H9 (cell line): Measurements from ENCODE around the gene DTD1. TPM values are rescaled to one million over a fixed set of nuclear protein-coding genes. Genes with fewer than 3 reads are reported as not detected.

ENCODE experiments used
- DNase-seq: peaks from one replicate; pipeline ENCODE4 v3.0.0-alpha.2; 2017
- H2AFZ ChIP-seq: one replicate; pipeline ENCODE4 v1.6.1; 2013; ENCODE audit warnings: mild to moderate bottlenecking, low read length, control low read depth, moderate library complexity
- H2AK5ac ChIP-seq: 2 replicates; pipeline ENCODE4 v1.6.1; 2013; ENCODE audit warnings: low read length, control low read depth, mixed read lengths; ENCODE audit not compliant: insufficient read length
- H2BK120ac ChIP-seq: one replicate; pipeline ENCODE4 v1.6.1; 2013; ENCODE audit warnings: low read depth, mild to moderate bottlenecking, low read length, control low read depth, inconsistent platforms; ENCODE audit not compliant: poor library complexity, severe bottlenecking
- H2BK12ac ChIP-seq: 2 replicates; pipeline ENCODE4 v1.6.1; 2013; ENCODE audit warnings: low read length, control low read depth, mixed read lengths, low read depth; ENCODE audit not compliant: insufficient read length
- H2BK15ac ChIP-seq: 2 replicates; pipeline ENCODE4 v1.6.1; 2013; ENCODE audit warnings: low read depth, low read length, control low read depth
- H2BK20ac ChIP-seq: one replicate; pipeline ENCODE4 v1.6.1; 2013; ENCODE audit warnings: low read depth, mild to moderate bottlenecking, low read length, control low read depth, inconsistent platforms; ENCODE audit not compliant: poor library complexity, severe bottlenecking
- H2BK5ac ChIP-seq: 2 replicates; pipeline ENCODE4 v1.6.1; 2013; ENCODE audit warnings: low read length, control low read depth, mixed read lengths; ENCODE audit not compliant: insufficient read length
- H3K14ac ChIP-seq: 2 replicates; pipeline ENCODE4 v1.6.1; 2013; ENCODE audit warnings: low read length, control low read depth; ENCODE audit not compliant: insufficient read depth
- H3K18ac ChIP-seq: 2 replicates; pipeline ENCODE4 v1.6.1; 2013; ENCODE audit warnings: low read depth, mild to moderate bottlenecking, mixed read lengths, low read length, control low read depth; ENCODE audit not compliant: insufficient read length
- H3K23ac ChIP-seq: 2 replicates; pipeline ENCODE4 v1.6.1; 2013; ENCODE audit warnings: low read length, control low read depth, mixed read lengths, low read depth; ENCODE audit not compliant: insufficient read length
- H3K23me2 ChIP-seq: 2 replicates; pipeline ENCODE4 v1.6.1; 2013; ENCODE audit warnings: low read depth, mild to moderate bottlenecking, mixed read lengths, low read length, control low read depth; ENCODE audit not compliant: insufficient read length, poor library complexity, severe bottlenecking
- H3K27ac ChIP-seq: 2 replicates; pipeline ENCODE4 v1.5.1; 2013; ENCODE audit warnings: low read length, control low read depth, mixed read lengths, low read depth; ENCODE audit not compliant: insufficient read length
- H3K27me3 ChIP-seq: 2 replicates; pipeline ENCODE4 v1.6.1; 2013; ENCODE audit warnings: low read length, control low read depth, inconsistent platforms; ENCODE audit not compliant: insufficient read depth
- H3K4ac ChIP-seq: 2 replicates; pipeline ENCODE4 v1.6.1; 2013; ENCODE audit warnings: low read depth, mild to moderate bottlenecking, control low read depth, inconsistent platforms, low read length, moderate library complexity
- H3K4me1 ChIP-seq: 2 replicates; pipeline ENCODE4 v1.6.1; 2013; ENCODE audit warnings: low read length, control low read depth, inconsistent platforms; ENCODE audit not compliant: insufficient read depth
- H3K4me2 ChIP-seq: 2 replicates; pipeline ENCODE4 v1.6.1; 2013; ENCODE audit warnings: low read length, control low read depth, mixed read lengths; ENCODE audit not compliant: insufficient read length, insufficient read depth
- H3K56ac ChIP-seq: 2 replicates; pipeline ENCODE4 v1.6.1; 2013; ENCODE audit warnings: low read depth, mild to moderate bottlenecking, mixed read lengths, low read length, control low read depth; ENCODE audit not compliant: insufficient read length
- H3K79me1 ChIP-seq: 2 replicates; pipeline ENCODE4 v1.6.1; 2013; ENCODE audit warnings: low read depth, mild to moderate bottlenecking, moderate library complexity, low read length, control low read depth, inconsistent platforms; ENCODE audit not compliant: insufficient read depth, poor library complexity, severe bottlenecking
- H3K79me2 ChIP-seq: 2 replicates; pipeline ENCODE4 v1.6.1; 2013; ENCODE audit warnings: low read length, control low read depth, inconsistent platforms; ENCODE audit not compliant: insufficient read depth
- H3K9ac ChIP-seq: 2 replicates; pipeline ENCODE4 v1.6.1; 2013; ENCODE audit warnings: low read length, control low read depth, mixed read lengths; ENCODE audit not compliant: insufficient read length; ENCODE audit errors: extremely low read depth
- H3K9me3 ChIP-seq: one replicate; pipeline ENCODE4 v1.6.1; 2013; ENCODE audit warnings: low read depth, low read length, inconsistent platforms; ENCODE audit not compliant: control insufficient read depth
- H3T11ph ChIP-seq: one replicate; pipeline ENCODE4 v1.6.1; 2013; ENCODE audit warnings: mild to moderate bottlenecking, low read length, control low read depth, inconsistent platforms
- H4K20me1 ChIP-seq: one replicate; pipeline ENCODE4 v1.6.1; 2013; ENCODE audit not compliant: control insufficient read depth, insufficient read length, insufficient read depth
- H4K5ac ChIP-seq: 2 replicates; pipeline ENCODE4 v1.6.1; 2013; ENCODE audit warnings: low read depth, mild to moderate bottlenecking, mixed read lengths, low read length, control low read depth; ENCODE audit not compliant: insufficient read length
- H4K8ac ChIP-seq: replicated peaks from 2 replicates; pipeline ENCODE4 v1.6.1; 2013; ENCODE audit warnings: low read length, control low read depth, mixed read lengths, low read depth; ENCODE audit not compliant: insufficient read length
- H4K91ac ChIP-seq: 2 replicates; pipeline ENCODE4 v1.6.1; 2013; ENCODE audit warnings: low read depth, mild to moderate bottlenecking, moderate library complexity, mixed read lengths, low read length, control low read depth; ENCODE audit not compliant: insufficient read length
- H3K27ac Mint-ChIP-seq, 3 experiments: 2 replicates in 2 of 3; 3 replicates in 1 of 3; pipeline ENCODE4 v1.8.0; 2020 to 2021; ENCODE audit warnings: mixed read lengths in 3 of 3, mild to moderate bottlenecking in 1 of 3, moderate library complexity in 1 of 3
- H3K27me3 Mint-ChIP-seq: 2 replicates; pipeline ENCODE4 v1.8.0; 2021; ENCODE audit warnings: low read depth, mild to moderate bottlenecking, moderate library complexity, mixed read lengths
- H3K36me3 Mint-ChIP-seq, 3 experiments: 2 replicates in 2 of 3; 3 replicates in 1 of 3; pipeline ENCODE4 v1.8.0; 2020 to 2021; ENCODE audit warnings: low read depth in 3 of 3, mixed read lengths in 3 of 3; ENCODE audit not compliant: insufficient read depth in 1 of 3
- H3K4me1 Mint-ChIP-seq, 2 experiments: 2 replicates each; pipeline ENCODE4 v1.8.0; 2020; ENCODE audit warnings: mixed read lengths in 2 of 2
- H3K4me3 Mint-ChIP-seq, 2 experiments: 2 replicates in 1 of 2; 3 replicates in 1 of 2; pipeline ENCODE4 v1.8.0; 2020 to 2021; ENCODE audit warnings: mild to moderate bottlenecking in 2 of 2, mixed read lengths in 2 of 2, moderate library complexity in 1 of 2
- H3K9me3 Mint-ChIP-seq, 2 experiments: 2 replicates in 1 of 2; 3 replicates in 1 of 2; pipeline ENCODE4 v1.8.0; 2020; ENCODE audit warnings: mild to moderate bottlenecking in 2 of 2, mixed read lengths in 2 of 2, moderate library complexity in 1 of 2
- WGBS: extraction: QIAGEN DNeasy Blood & Tissue Kit; methylation state at CpG from one replicate; pipeline ENCODE4 v1.1.7; 2013; ENCODE audit warnings: missing lambda C conversion rate, low lambda C conversion rate, mixed read lengths; ENCODE audit not compliant: insufficient read length; ENCODE audit errors: extremely low coverage; 5-methylcytosine and 5-hydroxymethylcytosine counted together
- total RNA-seq: library from RNA; stranded (reverse); gene quantifications from 2 replicates; pipeline ENCODE4 v1.2.1, GENCODE V29; 2021
- TF ChIP-seq, protein P1 (sequence below): fragments of 200-600 bp; sonication (generic); conservative IDR thresholded peaks from 3 replicates; pipeline ENCODE4 v1.8.0; 2021; ENCODE audit warnings: antibody characterized with exemption, mild to moderate bottlenecking

The DTD1 gene
- total RNA-seq, 1 experiment from 2014 or later = 62.0 TPM

DNA sequence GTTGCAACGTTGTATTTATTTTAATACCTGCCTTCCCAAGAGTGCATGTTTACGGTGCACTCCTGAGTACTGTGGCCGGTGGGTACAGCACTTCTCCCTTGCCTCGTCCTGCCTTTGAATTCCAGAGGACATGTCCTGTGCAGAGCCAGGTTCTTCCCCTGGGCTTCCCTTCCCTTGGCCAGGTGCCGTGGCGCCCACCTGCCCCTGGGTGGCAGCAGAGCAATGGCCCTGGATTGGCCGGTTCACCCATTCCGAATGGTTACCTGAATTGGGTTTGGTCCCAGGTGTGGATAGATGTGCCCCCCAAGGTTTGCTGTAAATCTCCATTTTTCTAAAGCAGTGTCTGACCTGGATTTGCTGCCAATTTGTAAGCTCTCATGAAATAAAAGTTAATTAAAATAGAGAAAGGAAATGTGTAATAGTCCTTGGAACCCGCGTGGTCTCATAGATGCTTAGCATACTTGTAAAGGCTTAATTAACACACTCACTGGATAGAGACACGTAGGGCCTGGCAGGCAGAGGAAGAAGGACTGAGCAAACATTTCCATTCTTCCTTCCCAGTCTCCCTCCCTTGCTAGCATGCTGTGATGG is 40.6 kb downstream of the DTD1 start:
- Histone ChIP-seq H3K18ac (no peak overlapping the region), H3K4ac (no peak overlapping the region), H4K91ac (no peak overlapping the region), H4K8ac (no peak overlapping the region), H3K23ac (no peak overlapping the region), H3T11ph (no peak overlapping the region), H2AFZ (no peak overlapping the region), H3K9ac (no peak overlapping the region), H3K4me2 (no peak overlapping the region), H3K79me1 (no peaks in the 10 kb centered on the region), H2BK5ac (no peak overlapping the region), H3K14ac (no peak overlapping the region), H2BK15ac (no peak overlapping the region), H3K27me3 (no peaks in the 10 kb centered on the region), H4K20me1 (no peaks in the 10 kb centered on the region), H2BK120ac (no peak overlapping the region), H3K9me3 (no peaks in the 10 kb centered on the region), H4K5ac (no peak overlapping the region), H3K4me1 (no peaks in the 10 kb centered on the region), H2AK5ac (no peak overlapping the region), H2BK12ac (no peak overlapping the region), H3K23me2 (no peaks in the 10 kb centered on the region), H2BK20ac (no peak overlapping the region), H3K79me2 (no peaks in the 10 kb centered on the region), H3K27ac (no peak overlapping the region), H3K56ac (no peak overlapping the region)
- Mint-ChIP-seq H3K36me3 (peaks cover 7 to 16% (median 10%) of the 10 kb centered on the region in 3 experiments), H3K27ac (no peak overlapping the region), H3K27me3 (no peaks in the 10 kb centered on the region), H3K4me3 (no peak overlapping the region), H3K9me3 (peaks cover 0 to 3% of the 10 kb centered on the region in 2 experiments; a peak in 1 of 5 replicates), H3K4me1 (peaks cover 3 to 4% of the 10 kb centered on the region in 2 experiments; a peak in 2 of 4 replicates)
- WGBS = no CpG with 5 or more reads among the region's 11 CpGs
- TF ChIP-seq, protein P1, sequence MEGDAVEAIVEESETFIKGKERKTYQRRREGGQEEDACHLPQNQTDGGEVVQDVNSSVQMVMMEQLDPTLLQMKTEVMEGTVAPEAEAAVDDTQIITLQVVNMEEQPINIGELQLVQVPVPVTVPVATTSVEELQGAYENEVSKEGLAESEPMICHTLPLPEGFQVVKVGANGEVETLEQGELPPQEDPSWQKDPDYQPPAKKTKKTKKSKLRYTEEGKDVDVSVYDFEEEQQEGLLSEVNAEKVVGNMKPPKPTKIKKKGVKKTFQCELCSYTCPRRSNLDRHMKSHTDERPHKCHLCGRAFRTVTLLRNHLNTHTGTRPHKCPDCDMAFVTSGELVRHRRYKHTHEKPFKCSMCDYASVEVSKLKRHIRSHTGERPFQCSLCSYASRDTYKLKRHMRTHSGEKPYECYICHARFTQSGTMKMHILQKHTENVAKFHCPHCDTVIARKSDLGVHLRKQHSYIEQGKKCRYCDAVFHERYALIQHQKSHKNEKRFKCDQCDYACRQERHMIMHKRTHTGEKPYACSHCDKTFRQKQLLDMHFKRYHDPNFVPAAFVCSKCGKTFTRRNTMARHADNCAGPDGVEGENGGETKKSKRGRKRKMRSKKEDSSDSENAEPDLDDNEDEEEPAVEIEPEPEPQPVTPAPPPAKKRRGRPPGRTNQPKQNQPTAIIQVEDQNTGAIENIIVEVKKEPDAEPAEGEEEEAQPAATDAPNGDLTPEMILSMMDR = peak; percentile 86
- peak; percentile 78 for DNase-seq
